GM19023 (cell line): ENCODE data around the gene FAM163A.
"Not testable (repeated sequence)": the region's sequence is repeated elsewhere in the genome, so short reads cannot be mapped to it uniquely, and the experiment has no call there.

Source experiments
- ATAC-seq: cut with Tn5 transposase; IDR thresholded peaks from one replicate; pipeline ENCODE4 v1.9.1; 2021; ENCODE audit warnings: mild to moderate bottlenecking, moderate library complexity; ENCODE audit not compliant: unreplicated experiment

Gene FAM163A

GRCh38 chr1:179742717-179743678, at the start of gene FAM163A:
FAM163A (plus strand) TSS chr1:179743291; CDS start chr1:179813098, 69,807 bp downstream.
- ATAC-seq, result no peak

GRCh38 chr1:179694530-179694929, 48.6 kb upstream of the FAM163A start:
- not testable (repeated sequence) for ATAC-seq

GRCh38 chr1:179702946-179703539, 40.0 kb upstream of the FAM163A start:
- ATAC-seq, result no peak

GRCh38 chr1:179706339-179706941, 36.7 kb upstream of the FAM163A start:
- ATAC-seq, result no peak

GRCh38 chr1:179707406-179707805, 35.7 kb upstream of the FAM163A start:
- ATAC-seq, result no peak

GRCh38 chr1:179708434-179709195, 34.5 kb upstream of the FAM163A start:
- ATAC-seq, result no peak

GRCh38 chr1:179709841-179710329, 33.2 kb upstream of the FAM163A start:
- peak; percentile 86 for ATAC-seq

GRCh38 chr1:179714159-179714558, 28.9 kb upstream of the FAM163A start:
- ATAC-seq, result no peak

- no peak for ATAC-seq
These were observed 28.5 kb upstream of the FAM163A start for GRCh38 chr1:179714623-179715022.

GRCh38 chr1:179719272-179719671, 23.8 kb upstream of the FAM163A start:
- no peak for ATAC-seq

GRCh38 chr1:179728271-179728670, 14.8 kb upstream of the FAM163A start:
- ATAC-seq, result no peak

GRCh38 chr1:179729881-179730280, 13.2 kb upstream of the FAM163A start:
- no peak for ATAC-seq

GRCh38 chr1:179731643-179732042, 11.4 kb upstream of the FAM163A start:
- ATAC-seq, result no peak

GRCh38 chr1:179742291-179742690, 800 bp upstream of the FAM163A start:
- no peak for ATAC-seq

- ATAC-seq, result no peak
These were observed 749 bp downstream of the FAM163A start for GRCh38 chr1:179743679-179744400.

GRCh38 chr1:179744401-179745130, 1.5 kb downstream of the FAM163A start:
- no peak for ATAC-seq

- ATAC-seq, result no peak
These were observed 2.1 kb downstream of the FAM163A start for GRCh38 chr1:179745131-179745611.

- no peak for ATAC-seq
These were observed 2.7 kb downstream of the FAM163A start for GRCh38 chr1:179745743-179746142.

- no peak for ATAC-seq
These were observed 4.5 kb downstream of the FAM163A start for GRCh38 chr1:179747611-179748010.
